Fibroblast of the aortic adventitia (primary cell): ENCODE data around the gene LAMP2. TPM values are rescaled to one million over a fixed set of nuclear protein-coding genes. Genes with fewer than 3 reads are reported as not detected.
"Not testable (repeated sequence)": the region's sequence is repeated elsewhere in the genome, so short reads cannot be mapped to it uniquely, and the experiment has no call there.

Experiments used
- DNase-seq: peaks from one replicate; pipeline ENCODE4 v3.0.0-alpha.2; 2010; ENCODE audit warnings: low read depth
- H3K4me3 ChIP-seq: 2 replicates; pipeline ENCODE4 v1.5.1; 2011; ENCODE audit warnings: low read depth, mild to moderate bottlenecking, control low read depth, low read length, moderate library complexity
- CTCF ChIP-seq: IDR thresholded peaks from 2 replicates; pipeline ENCODE4 v1.5.1; 2011; ENCODE audit warnings: mild to moderate bottlenecking, low read length, control low read depth, inconsistent platforms; ENCODE audit not compliant: insufficient read depth
- total RNA-seq: library from RNA; depleted of rRNA; stranded (reverse); fragments of >200 nt; gene quantifications from 2 replicates; pipeline ENCODE4 v1.2.3, GENCODE V29; 2012; ENCODE audit warnings: low replicate concordance

The LAMP2 gene
- total RNA-seq, 1 donor, result 247 TPM

- DNase-seq, result peak; percentile 62
- TF ChIP-seq CTCF, result peak; percentile 69
Measured at GRCh38 chrX:120475447-120475846, 6.4 kb upstream of the LAMP2 start.

GRCh38 chrX:120474085-120474484, 5.0 kb upstream of the LAMP2 start:
- TF ChIP-seq CTCF, result no peak
- no peak overlapping the region for H3K4me3 ChIP-seq
- no peak for DNase-seq

More at GRCh38 chrX:120475447-120475846, 6.4 kb upstream of the LAMP2 start:
- H3K4me3 ChIP-seq, result not testable (repeated sequence)

- not testable (repeated sequence) for DNase-seq, H3K4me3 ChIP-seq
Measured at GRCh38 chrX:120469657-120470056, 561 bp upstream of the LAMP2 start.

GRCh38 chrX:120468479-120468824, 644 bp downstream of the LAMP2 start:
- no peak for TF ChIP-seq CTCF
- peak overlapping the region; percentile 79 for H3K4me3 ChIP-seq
- DNase-seq, result no peak

- TF ChIP-seq CTCF, result no peak
- DNase-seq, result no peak
- peak overlapping the region; percentile 79 for H3K4me3 ChIP-seq
Measured at GRCh38 chrX:120468071-120468470, 1.0 kb downstream of the LAMP2 start.

- no peak overlapping the region for H3K4me3 ChIP-seq
- DNase-seq, result no peak
- no peak for TF ChIP-seq CTCF
Measured at GRCh38 chrX:120464411-120464810, 4.7 kb downstream of the LAMP2 start.

GRCh38 chrX:120463241-120463640, 5.9 kb downstream of the LAMP2 start:
- peak; percentile 75 for DNase-seq
- H3K4me3 ChIP-seq, result no peak overlapping the region
- no peak for TF ChIP-seq CTCF
